Measurements from ENCODE around the gene CDC42SE1. TPM values are rescaled to one million over a fixed set of nuclear protein-coding genes. Genes with fewer than 3 reads are reported as not detected.

Gene CDC42SE1
- total RNA-seq, 2 experiments from 2014 or later, result 95.4 to 101 TPM

- no peaks in the 10 kb centered on the region for H3K27me3 Mint-ChIP-seq
- DNase-seq (no peak), ATAC-seq (no peak)
- no peaks in the 10 kb centered on the region for H3K9me3 Mint-ChIP-seq (ENCODE audit: low read depth)
- ChIA-PET CTCF (interaction anchor here (0.5 to 1.4 kb wide), 2 partner anchors 13 to 502 kb away, joined by 3 to 7 read pairs; partner anchors contain the start of gene C1orf56), POLR2A (no interaction called here)
- H3K4me1 Mint-ChIP-seq, result peaks cover 3% of the 10 kb centered on the region
- intact Hi-C loops (cut with DNase I, micrococcal nuclease), result no loop called here
- no peak overlapping the region for H3K4me3 Mint-ChIP-seq
- peaks cover 24% of the 10 kb centered on the region for H3K36me3 Mint-ChIP-seq (ENCODE audit: low read depth)
- no peak overlapping the region for H3K27ac Mint-ChIP-seq
Measured at GRCh38 chr1:151035167-151035566, 24.3 kb downstream of the CDC42SE1 start.

- peaks cover 3% of the 10 kb centered on the region for H3K4me1 Mint-ChIP-seq
- H3K4me3 Mint-ChIP-seq, result no peak overlapping the region
- ATAC-seq (no peak), DNase-seq (no peak)
- no peaks in the 10 kb centered on the region for H3K27me3 Mint-ChIP-seq
- intact Hi-C loops (cut with DNase I, micrococcal nuclease), result no loop called here
- ChIA-PET POLR2A (no interaction called here), CTCF (interaction anchor here (1.9 kb wide), 1 partner anchor 16 kb away, joined by 11 read pairs; the partner anchor contains the start of gene C1orf56)
- no peaks in the 10 kb centered on the region for H3K9me3 Mint-ChIP-seq (ENCODE audit: low read depth)
- H3K36me3 Mint-ChIP-seq (ENCODE audit: low read depth), result peaks cover 38% of the 10 kb centered on the region
- H3K27ac Mint-ChIP-seq, result no peak overlapping the region
Measured at GRCh38 chr1:151032164-151032563, 27.3 kb downstream of the CDC42SE1 start.

- Mint-ChIP-seq H3K36me3 (ENCODE audit: low read depth) (peaks cover 29% of the 10 kb centered on the region), H3K27ac (no peak overlapping the region), H3K27me3 (no peaks in the 10 kb centered on the region), H3K4me3 (no peak overlapping the region), H3K4me1 (peaks cover 5% of the 10 kb centered on the region), H3K9me3 (ENCODE audit: low read depth) (no peaks in the 10 kb centered on the region)
- CTCF ChIA-PET, result interaction anchor here (0.7 to 3.1 kb wide), 5 partner anchors 9 to 73 kb away, joined by 3 to 13 read pairs (median 3); partner anchors contain the start of gene MINDY1
- POLR2A ChIA-PET, result no interaction called here
- DNase-seq (no peak), ATAC-seq (no peak)
- intact Hi-C loops (cut with DNase I, micrococcal nuclease), result no loop called here
Measured at GRCh38 chr1:151026460-151026859, 33.0 kb downstream of the CDC42SE1 start.

- no peaks in the 10 kb centered on the region for H3K27me3 Mint-ChIP-seq
- intact Hi-C loops (cut with DNase I, micrococcal nuclease), result loop anchor here (1.0 to 5.0 kb wide), 6 partner anchors 32 to 132 kb away; partner anchors contain the start of genes GABPB2 (in 2 of the 2), TNFAIP8L2 (in 2 of the 2) and CDC42SE1 (in 1 of the 2)
- POLR2A ChIA-PET, result interaction anchor here (0.6 kb wide), 1 partner anchor 150 kb away, joined by 3 read pairs; no protein-coding TSS in a partner anchor
- H3K27ac Mint-ChIP-seq, result peak overlapping the region; percentile 65
- ATAC-seq (peak; percentile 100), DNase-seq (peak; percentile 91)
- H3K4me1 Mint-ChIP-seq, result peaks cover 5% of the 10 kb centered on the region
- H3K36me3 Mint-ChIP-seq (ENCODE audit: low read depth), result peaks cover 26% of the 10 kb centered on the region
- peak overlapping the region; percentile 30 for H3K4me3 Mint-ChIP-seq
- CTCF ChIA-PET, result interaction anchor here (0.5 to 3.1 kb wide), 27 partner anchors 12 to 1060 kb away, joined by 3 to 19 read pairs (median 5); partner anchors contain the start of genes BNIPL, C1orf56, CDC42SE1 and MINDY1
- H3K9me3 Mint-ChIP-seq (ENCODE audit: low read depth), result no peaks in the 10 kb centered on the region
Measured at GRCh38 chr1:151024540-151025146, 34.8 kb downstream of the CDC42SE1 start.

- intact Hi-C loops (cut with DNase I, micrococcal nuclease), result no loop called here
- POLR2A ChIA-PET, result no interaction called here
- H3K27ac Mint-ChIP-seq, result no peak overlapping the region
- DNase-seq (no peak), ATAC-seq (no peak)
- H3K36me3 Mint-ChIP-seq (ENCODE audit: low read depth), result peaks cover 8% of the 10 kb centered on the region
- no peak overlapping the region for H3K4me3 Mint-ChIP-seq
- CTCF ChIA-PET, result interaction anchor here (4.4 kb wide), 1 partner anchor 11 kb away, joined by 17 read pairs; no protein-coding TSS in a partner anchor
- no peaks in the 10 kb centered on the region for H3K9me3 Mint-ChIP-seq (ENCODE audit: low read depth)
- peaks cover 29% of the 10 kb centered on the region for H3K4me1 Mint-ChIP-seq
- H3K27me3 Mint-ChIP-seq, result no peaks in the 10 kb centered on the region
Measured at GRCh38 chr1:151013518-151013917, 45.9 kb downstream of the CDC42SE1 start.

- ChIA-PET POLR2A (no interaction called here), CTCF (interaction anchor here (0.6 to 4.4 kb wide), 5 partner anchors 12 to 144 kb away, joined by 3 to 17 read pairs (median 4); partner anchors contain the start of genes C1orf56 and TNFAIP8L2)
- no peak overlapping the region for H3K27ac Mint-ChIP-seq
- DNase-seq, result no peak
- peaks cover 4% of the 10 kb centered on the region for H3K36me3 Mint-ChIP-seq (ENCODE audit: low read depth)
- peaks cover 30% of the 10 kb centered on the region for H3K4me1 Mint-ChIP-seq
- no peaks in the 10 kb centered on the region for H3K9me3 Mint-ChIP-seq (ENCODE audit: low read depth)
- ATAC-seq, result no peak
- intact Hi-C loops (cut with DNase I, micrococcal nuclease), result no loop called here
- H3K27me3 Mint-ChIP-seq, result no peaks in the 10 kb centered on the region
- H3K4me3 Mint-ChIP-seq, result no peak overlapping the region
Measured at GRCh38 chr1:151012684-151013471, 46.5 kb downstream of the CDC42SE1 start.

- POLR2A ChIA-PET, result no interaction called here
- Mint-ChIP-seq H3K4me3 (no peak overlapping the region), H3K36me3 (ENCODE audit: low read depth) (peaks cover 3% of the 10 kb centered on the region), H3K27ac (peak overlapping the region; percentile 25), H3K9me3 (ENCODE audit: low read depth) (no peaks in the 10 kb centered on the region), H3K27me3 (no peaks in the 10 kb centered on the region), H3K4me1 (peaks cover 46% of the 10 kb centered on the region)
- CTCF ChIA-PET, result interaction anchor here (0.7 to 4.4 kb wide), 7 partner anchors 13 to 146 kb away, joined by 3 to 17 read pairs (median 5); partner anchors contain the start of genes C1orf56, CDC42SE1 and TNFAIP8L2
- ATAC-seq (no peak), DNase-seq (no peak)
- intact Hi-C loops (cut with DNase I, micrococcal nuclease), result no loop called here
Measured at GRCh38 chr1:151011154-151011850, 48.1 kb downstream of the CDC42SE1 start.

- no peak for DNase-seq
- H3K27ac Mint-ChIP-seq, result no peak overlapping the region
- intact Hi-C loops (cut with DNase I, micrococcal nuclease), result no loop called here
- H3K4me3 Mint-ChIP-seq, result peak overlapping the region; percentile 0
- ATAC-seq, result no peak
- ChIA-PET POLR2A (no interaction called here), CTCF (interaction anchor here (0.9 to 4.4 kb wide), 3 partner anchors 14 to 147 kb away, joined by 4 to 17 read pairs (median 10); partner anchors contain the start of gene TNFAIP8L2)
- peaks cover 3% of the 10 kb centered on the region for H3K36me3 Mint-ChIP-seq (ENCODE audit: low read depth)
- no peaks in the 10 kb centered on the region for H3K9me3 Mint-ChIP-seq (ENCODE audit: low read depth)
- peaks cover 50% of the 10 kb centered on the region for H3K4me1 Mint-ChIP-seq
- no peaks in the 10 kb centered on the region for H3K27me3 Mint-ChIP-seq
Measured at GRCh38 chr1:151010346-151010726, 49.1 kb downstream of the CDC42SE1 start.

- Mint-ChIP-seq H3K9me3 (ENCODE audit: low read depth) (no peaks in the 10 kb centered on the region), H3K36me3 (ENCODE audit: low read depth) (peaks cover 3% of the 10 kb centered on the region), H3K27ac (peak overlapping the region; percentile 96), H3K27me3 (no peaks in the 10 kb centered on the region), H3K4me1 (peaks cover 52% of the 10 kb centered on the region), H3K4me3 (peak overlapping the region; percentile 90)
- POLR2A ChIA-PET, result interaction anchor here (0.5 kb wide), 1 partner anchor 40 kb away, joined by 5 read pairs; no protein-coding TSS in a partner anchor
- DNase-seq (no peak), ATAC-seq (no peak)
- CTCF ChIA-PET, result interaction anchor here (0.9 to 4.4 kb wide), 5 partner anchors 15 to 249 kb away, joined by 3 to 17 read pairs (median 6); partner anchors contain the start of gene TNFAIP8L2
- intact Hi-C loops (cut with DNase I, micrococcal nuclease), result loop anchor here (2.0 to 5.0 kb wide), 9 partner anchors 39 to 647 kb away; partner anchors contain the start of genes TNFAIP8L2 (in 2 of the 2), CDC42SE1 (in 1 of the 2), GOLPH3L (in 1 of the 2) and PIP5K1A (in 1 of the 2)
Measured at GRCh38 chr1:151009674-151010345, 49.6 kb downstream of the CDC42SE1 start.

- intact Hi-C loops (cut with DNase I, micrococcal nuclease), result loop anchor here (2.0 to 5.0 kb wide), 9 partner anchors 40 to 646 kb away; partner anchors contain the start of genes TNFAIP8L2 (in 2 of the 2), CDC42SE1 (in 1 of the 2), GOLPH3L (in 1 of the 2) and PIP5K1A (in 1 of the 2)
- peak; percentile 38 for DNase-seq
- H3K4me1 Mint-ChIP-seq, result peaks cover 55% of the 10 kb centered on the region
- peak overlapping the region; percentile 96 for H3K27ac Mint-ChIP-seq
- H3K9me3 Mint-ChIP-seq (ENCODE audit: low read depth), result no peaks in the 10 kb centered on the region
- H3K36me3 Mint-ChIP-seq (ENCODE audit: low read depth), result peaks cover 3% of the 10 kb centered on the region
- ChIA-PET POLR2A (interaction anchor here (0.5 kb wide), 1 partner anchor 41 kb away, joined by 5 read pairs; no protein-coding TSS in a partner anchor), CTCF (interaction anchor here (0.7 to 4.4 kb wide), 5 partner anchors 16 to 729 kb away, joined by 3 to 17 read pairs (median 6); partner anchors contain the start of gene TNFAIP8L2)
- ATAC-seq, result no peak
- peak overlapping the region; percentile 90 for H3K4me3 Mint-ChIP-seq
- H3K27me3 Mint-ChIP-seq, result no peaks in the 10 kb centered on the region
Measured at GRCh38 chr1:151009206-151009587, 50.2 kb downstream of the CDC42SE1 start.
